NCI-H1930 (cell line): ENCODE results near the gene VAV1.
A peak's percentile ranks its signal among the peaks of the same experiment; 100 is the strongest.
"Not testable (repeated sequence)": the region's sequence is repeated elsewhere in the genome, so short reads cannot be mapped to it uniquely, and the experiment has no call there.

Experiments used
- DNase-seq, 2 experiments: peaks; one replicate each; lab custom pipeline; 2025; lab: John Stamatoyannopoulos, UW

VAV1 gene

GRCh38 chr19:6790194-6791128 is 18.0 kb downstream of the VAV1 start:
- no peak for DNase-seq

- no peak for DNase-seq
Observed at GRCh38 chr19:6791237-6791636, 18.7 kb downstream of the VAV1 start.

- DNase-seq, result no peak
Observed at GRCh38 chr19:6793411-6793810, 20.9 kb downstream of the VAV1 start.

- no peak for DNase-seq
Observed at GRCh38 chr19:6793973-6794372, 21.5 kb downstream of the VAV1 start.

GRCh38 chr19:6794686-6795431 is 22.4 kb downstream of the VAV1 start:
- no peak for DNase-seq

GRCh38 chr19:6796278-6796677 is 23.8 kb downstream of the VAV1 start:
- no peak for DNase-seq

- DNase-seq, result no peak
Observed at GRCh38 chr19:6797646-6798045, 25.1 kb downstream of the VAV1 start.

- DNase-seq, result not testable (repeated sequence)
Observed at GRCh38 chr19:6800160-6800790, 27.8 kb downstream of the VAV1 start.

GRCh38 chr19:6800991-6801484 is 28.5 kb downstream of the VAV1 start:
- no peak for DNase-seq

GRCh38 chr19:6801485-6802086 is 29.1 kb downstream of the VAV1 start:
- DNase-seq, result peak in 1 of 2 experiments; percentile 36

GRCh38 chr19:6802336-6803035 is 30.0 kb downstream of the VAV1 start:
- no peak for DNase-seq

- no peak for DNase-seq
Observed at GRCh38 chr19:6803036-6803404, 30.5 kb downstream of the VAV1 start.

GRCh38 chr19:6806488-6806887 is 34.0 kb downstream of the VAV1 start:
- no peak for DNase-seq

- no peak for DNase-seq
Observed at GRCh38 chr19:6807291-6807690, 34.8 kb downstream of the VAV1 start.

GRCh38 chr19:6808494-6808893 is 36.0 kb downstream of the VAV1 start:
- no peak for DNase-seq

- no peak for DNase-seq
Observed at GRCh38 chr19:6809262-6809661, 36.8 kb downstream of the VAV1 start.

GRCh38 chr19:6811378-6811777 is 38.9 kb downstream of the VAV1 start:
- no peak for DNase-seq

- DNase-seq, result no peak
Observed at GRCh38 chr19:6811906-6812305, 39.4 kb downstream of the VAV1 start.

GRCh38 chr19:6812612-6813011 is 40.1 kb downstream of the VAV1 start:
- DNase-seq, result no peak

- DNase-seq, result no peak
Observed at GRCh38 chr19:6813659-6814058, 41.2 kb downstream of the VAV1 start.

- no peak for DNase-seq
Observed at GRCh38 chr19:6817179-6817578, 44.7 kb downstream of the VAV1 start.
